CD4-positive, alpha-beta T cell treated with Interleukin-15 for 4 hours (primary cell): Measurements from ENCODE around the gene ADAMTSL1.

Experiments
- DNase-seq: peaks from one replicate; pipeline ENCODE4 v3.0.0-alpha.2; 2020; ENCODE audit warnings: low spot score

ADAMTSL1 gene

DNA sequence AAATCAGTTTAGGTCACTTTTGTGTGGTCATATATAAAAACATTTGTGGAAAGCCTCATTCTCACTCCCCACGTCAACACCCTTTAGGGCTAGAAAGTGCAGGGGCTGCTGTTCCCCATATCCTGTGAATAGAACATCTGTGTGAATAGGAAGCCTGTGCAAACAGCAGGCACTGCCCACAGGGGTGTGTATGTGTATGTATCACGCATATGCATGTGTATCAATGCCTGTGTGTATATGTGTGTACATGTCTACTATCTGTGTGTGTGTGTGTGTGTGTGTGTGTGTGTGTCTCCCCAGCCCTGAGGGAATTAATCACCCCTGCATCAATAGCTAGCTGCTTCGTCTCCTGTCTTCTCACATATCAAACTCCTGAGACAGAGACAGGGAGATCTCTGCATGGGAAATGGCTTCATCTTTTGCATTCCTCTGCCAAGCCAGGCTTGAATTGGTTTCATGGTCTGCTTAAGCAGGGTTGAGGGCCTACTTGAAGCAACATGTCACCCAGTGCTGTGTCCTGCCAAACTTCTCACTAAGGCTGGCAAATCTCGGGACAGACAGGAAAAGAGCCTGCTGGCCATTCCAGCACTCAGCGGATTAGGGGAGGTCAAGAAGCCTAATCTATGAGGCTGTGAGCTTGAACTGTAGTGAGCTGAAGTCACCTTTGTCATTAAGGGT lies 265.8 kb downstream of the ADAMTSL1 start:
- no peak for DNase-seq

DNA sequence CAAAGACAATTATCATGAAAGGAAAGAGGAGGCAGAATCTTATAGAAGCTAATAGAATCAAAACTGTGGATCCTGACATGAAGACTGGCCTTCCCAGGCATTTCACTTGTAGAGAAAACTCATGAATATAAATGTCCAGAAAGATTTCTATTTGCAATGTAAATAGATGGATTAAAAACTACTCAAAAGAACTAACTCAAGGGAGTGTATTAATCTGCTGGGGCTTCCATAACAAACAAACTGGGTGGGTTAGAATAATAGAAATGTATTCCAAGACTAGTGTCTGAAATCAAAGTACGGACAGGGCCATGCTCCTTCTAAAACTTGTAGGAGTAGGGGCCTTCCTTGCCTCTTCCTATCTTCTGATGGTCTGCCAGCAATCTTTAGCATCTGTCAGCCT lies 267.4 kb downstream of the ADAMTSL1 start:
- DNase-seq: no peak

DNA sequence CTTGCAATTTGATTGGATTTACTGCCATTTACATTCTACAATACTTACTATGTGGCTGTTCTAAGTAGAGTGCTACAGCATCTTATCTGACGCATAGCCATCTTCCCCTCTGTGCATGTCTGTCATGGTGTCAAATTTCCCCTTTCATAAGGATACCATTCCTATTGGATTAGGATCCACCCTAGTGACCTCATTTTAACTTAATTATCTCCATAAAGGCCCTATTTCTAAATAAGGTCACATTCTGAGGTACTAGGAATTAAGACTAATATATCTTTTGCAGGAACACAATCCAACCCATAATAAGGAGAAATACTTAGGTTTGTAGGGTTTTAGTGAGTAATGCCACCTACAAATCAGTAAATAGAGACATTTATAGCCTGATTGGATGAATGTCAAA lies 268.0 kb downstream of the ADAMTSL1 start:
- no peak for DNase-seq

DNA sequence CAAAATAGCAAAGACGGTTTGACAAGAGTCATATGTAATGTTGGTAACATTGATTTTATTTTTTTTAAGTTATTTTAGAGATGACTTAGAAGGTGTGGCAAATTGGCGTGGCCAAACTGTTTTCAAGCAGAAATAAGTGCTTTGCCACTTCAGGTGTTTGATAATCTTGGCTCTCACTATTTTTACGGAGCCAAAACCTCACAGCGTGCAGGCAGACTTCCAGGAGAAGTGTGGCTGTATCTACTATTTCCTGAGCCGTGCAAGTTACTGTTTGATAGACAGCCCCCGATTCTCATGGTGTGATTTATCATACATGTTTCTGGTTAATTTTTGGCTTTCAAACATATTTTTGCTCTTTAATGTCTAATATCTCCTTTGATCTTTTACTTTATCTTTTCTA lies 269.5 kb downstream of the ADAMTSL1 start:
- no peak for DNase-seq

DNA sequence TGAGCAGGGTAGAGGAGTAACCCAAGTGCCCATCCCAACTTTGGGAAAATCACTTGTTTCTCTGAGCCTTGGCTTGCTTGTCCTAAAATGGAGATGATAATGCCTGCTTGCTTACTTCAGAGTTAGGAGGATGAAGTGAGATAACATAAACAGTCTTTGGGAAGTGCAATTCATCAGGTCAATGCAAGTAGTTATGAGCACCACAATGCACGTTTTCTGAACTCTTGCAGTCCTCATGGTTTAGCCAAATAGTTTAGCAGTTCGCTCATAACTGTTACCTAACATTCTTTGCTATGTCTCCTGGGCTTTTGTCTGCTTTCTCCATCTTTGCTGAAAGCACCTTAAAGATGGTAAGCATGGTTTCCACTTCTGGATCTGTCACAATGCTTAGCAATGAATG lies 270.0 kb downstream of the ADAMTSL1 start:
- DNase-seq: no peak

DNA sequence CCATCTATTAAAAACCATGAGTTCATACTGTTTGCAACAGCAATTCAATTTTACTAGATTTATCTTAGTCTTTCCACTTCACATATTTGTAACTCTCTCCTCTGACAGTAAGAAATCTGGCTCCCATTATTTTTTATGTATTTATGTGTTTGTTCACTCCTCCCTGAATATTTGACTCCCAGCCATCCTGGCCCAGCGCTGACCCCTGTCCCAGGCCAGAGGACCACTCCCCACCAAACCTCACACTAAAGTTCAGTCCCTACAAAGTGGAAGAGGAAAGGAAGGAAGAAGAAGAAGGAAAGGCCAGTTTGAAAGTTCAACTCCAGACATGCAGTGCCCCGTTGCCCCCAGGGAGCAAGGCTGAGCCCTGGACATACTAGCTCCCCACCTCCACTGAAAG lies 271.8 kb downstream of the ADAMTSL1 start:
- no peak for DNase-seq

DNA sequence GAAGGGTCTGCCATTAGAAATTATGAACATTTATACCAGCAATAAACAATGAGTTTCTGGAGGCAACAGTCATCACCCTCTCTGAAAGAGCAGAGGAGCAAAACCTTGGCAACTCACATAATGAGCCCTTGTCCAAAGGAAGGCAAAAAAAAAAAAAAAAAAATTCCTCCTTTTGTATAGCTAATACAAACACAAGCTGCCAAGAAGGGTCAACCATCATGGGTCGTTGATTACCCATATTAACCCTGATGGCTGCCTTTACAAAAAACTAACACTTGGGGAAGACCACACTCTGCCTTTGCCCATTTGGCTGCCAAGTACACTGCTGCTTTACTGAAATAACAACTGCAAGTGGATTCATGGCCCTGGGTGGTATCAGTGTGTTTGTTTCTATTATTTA lies 272.7 kb downstream of the ADAMTSL1 start:
- DNase-seq: no peak

DNA sequence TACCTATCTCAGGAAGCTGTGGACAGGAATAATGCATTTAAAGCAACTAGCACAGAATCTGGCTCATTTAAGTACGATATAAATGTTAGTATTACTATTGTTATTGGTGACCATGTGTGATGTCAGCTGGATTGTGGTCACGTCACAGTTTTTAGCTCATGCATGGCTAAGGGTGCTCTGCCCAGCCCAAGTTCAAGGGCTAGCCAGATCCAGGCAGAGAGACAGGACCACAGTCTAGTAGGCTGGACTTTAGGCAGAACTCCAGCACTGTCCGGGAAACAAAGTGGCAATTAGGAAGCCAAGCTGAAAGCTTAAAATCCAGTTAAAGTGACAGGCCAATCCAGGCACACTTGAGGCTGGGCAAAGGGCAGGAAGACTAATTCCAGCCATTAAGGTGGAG lies 273.6 kb downstream of the ADAMTSL1 start:
- no peak for DNase-seq

DNA sequence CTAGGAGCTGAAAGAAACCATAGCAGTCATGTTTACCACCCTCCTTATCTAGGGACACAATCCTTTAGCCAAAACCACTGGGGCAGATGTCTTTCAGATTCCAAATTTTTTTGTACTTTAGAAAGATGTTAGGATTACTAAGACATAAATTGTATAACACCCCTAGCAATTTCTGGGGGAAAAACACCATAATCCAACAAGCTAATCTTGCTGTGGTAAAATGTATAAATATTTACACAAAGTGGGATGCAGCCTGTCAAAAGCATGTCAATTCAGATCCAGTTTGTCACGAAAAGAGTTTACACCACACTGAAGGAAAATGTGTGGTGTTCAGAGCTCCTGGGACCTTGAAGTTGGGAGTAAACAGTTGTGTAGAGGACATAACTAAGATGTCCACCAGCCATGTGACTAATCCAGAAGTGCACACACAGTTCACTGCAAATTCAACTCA lies 274.3 kb downstream of the ADAMTSL1 start:
- DNase-seq: no peak

DNA sequence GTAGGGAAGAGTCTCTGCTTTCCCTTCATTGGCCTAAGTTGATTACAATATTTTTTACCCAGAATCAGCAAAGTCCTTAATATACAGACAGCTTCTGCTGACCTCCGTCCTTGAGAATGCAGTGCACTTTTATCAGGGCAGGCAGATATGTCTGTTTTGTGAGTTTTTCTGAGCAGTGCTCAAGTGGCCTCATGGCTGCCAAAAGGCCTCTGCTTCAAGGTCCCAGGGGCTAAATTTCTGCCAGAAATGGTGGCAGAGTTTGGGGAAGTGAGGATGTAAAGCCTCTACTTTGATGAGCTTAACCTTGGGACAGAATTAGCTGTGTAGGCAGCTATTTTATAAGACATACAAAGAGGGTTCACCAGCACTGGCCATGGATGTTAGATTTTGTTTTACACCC lies 275.8 kb downstream of the ADAMTSL1 start:
- no peak for DNase-seq

DNA sequence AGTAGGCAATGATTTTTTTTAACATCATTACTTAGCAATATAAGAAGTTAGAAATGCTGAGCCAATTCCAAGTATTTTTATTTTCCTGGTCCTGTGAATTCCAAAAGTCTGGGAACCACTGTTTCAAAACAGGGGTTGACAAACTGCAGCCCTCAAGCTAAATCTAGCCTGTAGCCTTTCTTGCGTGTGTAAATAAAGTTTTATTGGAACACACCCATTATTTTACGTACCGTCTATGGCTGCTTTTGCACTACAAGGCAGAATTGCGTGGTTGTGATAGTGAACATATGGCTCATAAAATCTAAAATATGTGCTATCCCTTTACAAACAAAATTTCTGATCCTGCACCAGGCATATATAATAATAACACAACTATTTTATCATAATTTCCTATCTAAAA lies 280.0 kb downstream of the ADAMTSL1 start:
- DNase-seq: no peak

DNA sequence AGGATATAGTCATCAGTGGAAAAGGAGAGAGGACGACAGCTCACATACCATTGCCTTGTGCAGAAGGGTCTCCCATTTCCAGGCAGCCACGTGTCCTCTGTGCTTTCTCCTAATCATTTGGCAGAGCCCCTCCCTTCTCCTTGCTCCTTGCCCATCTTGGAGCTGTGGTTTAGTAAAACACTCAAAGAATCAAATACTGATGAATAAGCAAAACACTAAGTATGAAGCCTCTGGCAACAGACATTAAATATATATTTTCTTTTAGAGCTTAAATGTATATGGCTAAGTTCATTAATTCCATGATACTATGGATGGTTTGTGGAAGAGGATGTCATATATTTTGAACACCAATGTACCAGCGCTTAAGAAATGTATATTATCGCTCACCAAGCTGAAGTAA lies 280.6 kb downstream of the ADAMTSL1 start:
- no peak for DNase-seq

DNA sequence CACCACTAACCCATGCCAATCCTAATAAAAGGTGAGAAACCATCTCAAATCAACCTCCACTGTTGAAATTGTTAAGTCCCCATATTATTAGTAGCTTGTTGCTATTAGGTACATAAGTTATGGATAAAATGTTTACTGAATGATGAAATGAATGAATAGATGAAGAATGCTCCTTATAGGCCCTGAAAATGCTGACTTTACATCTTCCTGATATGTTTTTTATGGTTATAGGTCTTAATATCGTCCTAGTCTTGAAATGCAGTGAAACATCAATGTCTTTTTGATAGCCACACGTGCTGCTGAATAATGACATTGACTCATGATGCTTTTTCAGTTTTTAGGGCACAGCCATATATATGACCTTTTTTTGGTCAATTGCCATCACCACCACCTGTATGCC lies 281.3 kb downstream of the ADAMTSL1 start:
- no peak for DNase-seq

DNA sequence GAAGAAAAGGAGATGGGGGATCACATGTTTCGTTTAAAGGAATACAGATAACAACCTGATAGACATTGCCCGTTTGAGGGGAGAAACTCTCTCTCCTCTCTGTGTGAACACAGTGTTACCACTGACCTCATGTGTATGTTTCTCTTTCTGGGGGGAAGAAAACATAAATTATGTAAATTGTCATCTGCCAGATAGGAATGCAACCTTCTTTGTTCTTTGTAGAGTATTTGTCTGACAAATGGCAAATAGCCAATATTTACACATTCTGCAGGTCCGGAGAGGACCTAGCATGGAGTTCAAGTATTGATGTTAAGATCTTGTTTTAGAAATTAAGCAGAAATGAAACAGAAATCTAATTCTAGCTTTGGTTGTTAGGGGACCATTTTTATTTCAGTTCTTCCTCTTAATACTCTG lies 282.8 kb downstream of the ADAMTSL1 start:
- no peak for DNase-seq

DNA sequence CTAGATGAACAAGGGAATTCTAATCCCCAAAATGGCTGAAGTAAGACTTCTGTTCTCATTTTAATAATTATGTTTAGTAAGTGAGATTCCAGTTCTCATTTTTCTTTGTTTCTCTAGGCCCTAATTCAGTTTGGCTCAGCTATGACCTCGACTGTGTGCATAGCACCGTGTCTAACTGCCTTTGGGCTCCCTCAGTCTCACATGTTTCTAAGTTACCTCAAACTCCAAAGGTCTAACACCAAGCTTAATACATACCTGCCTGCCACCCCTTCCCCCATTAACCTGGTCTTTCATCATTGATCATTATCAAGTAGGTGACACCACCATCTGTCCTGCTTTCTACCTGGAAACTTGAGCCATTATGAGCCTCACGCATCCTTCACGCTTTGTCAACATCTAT lies 285.9 kb downstream of the ADAMTSL1 start:
- DNase-seq: no peak

DNA sequence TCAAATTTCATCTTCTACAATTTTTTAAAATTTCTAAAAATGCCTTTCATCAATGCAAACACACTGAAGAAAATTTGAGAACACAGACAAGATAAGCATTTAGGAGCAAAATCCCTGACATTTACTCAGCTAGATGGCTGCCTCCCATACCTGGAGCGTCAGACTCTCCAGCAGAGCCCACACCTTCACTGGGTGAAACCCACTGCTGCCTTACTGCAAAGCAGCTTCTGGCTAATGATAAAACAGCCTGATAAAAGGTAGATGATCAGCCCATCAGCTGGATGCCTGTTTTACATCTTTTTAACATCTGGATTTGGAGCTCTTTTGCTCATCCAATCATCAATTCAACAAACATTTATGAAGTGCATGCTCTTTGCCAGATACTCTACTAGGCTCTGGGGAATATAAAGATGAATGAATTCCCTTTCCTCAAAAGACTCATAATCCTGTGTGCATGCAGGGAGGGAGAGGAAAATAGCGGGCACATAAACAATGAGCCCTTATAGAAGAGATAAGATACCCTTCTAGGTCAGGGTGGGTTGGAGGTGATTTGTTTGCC lies 287.9 kb downstream of the ADAMTSL1 start:
- no peak for DNase-seq

DNA sequence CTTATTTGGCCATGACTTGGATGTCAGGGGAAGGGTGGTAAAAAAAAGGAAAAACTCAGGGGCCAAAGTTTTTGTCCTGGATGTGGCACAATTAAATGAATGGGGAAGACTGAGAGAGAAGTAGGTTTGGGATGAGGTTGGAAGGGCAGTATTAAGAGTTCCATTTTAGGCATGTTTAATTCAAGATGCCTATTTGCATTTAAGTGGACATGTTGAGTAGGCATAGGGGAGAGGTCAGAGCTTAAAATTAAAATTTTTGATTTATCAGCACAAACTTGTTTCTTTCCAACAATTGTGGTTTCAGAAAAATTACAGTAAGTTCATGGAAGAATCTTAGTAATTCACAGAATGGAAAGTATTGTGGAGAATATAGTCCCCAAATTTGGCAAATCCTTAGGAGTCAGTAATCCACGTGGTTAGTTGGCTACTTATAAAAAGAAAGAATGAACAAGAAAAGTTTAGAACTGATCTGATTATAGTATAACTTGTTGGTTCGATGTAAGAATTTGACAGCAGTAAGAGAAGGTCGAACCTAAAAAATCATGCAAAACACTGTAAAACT lies 293.1 kb downstream of the ADAMTSL1 start:
- no peak for DNase-seq

DNA sequence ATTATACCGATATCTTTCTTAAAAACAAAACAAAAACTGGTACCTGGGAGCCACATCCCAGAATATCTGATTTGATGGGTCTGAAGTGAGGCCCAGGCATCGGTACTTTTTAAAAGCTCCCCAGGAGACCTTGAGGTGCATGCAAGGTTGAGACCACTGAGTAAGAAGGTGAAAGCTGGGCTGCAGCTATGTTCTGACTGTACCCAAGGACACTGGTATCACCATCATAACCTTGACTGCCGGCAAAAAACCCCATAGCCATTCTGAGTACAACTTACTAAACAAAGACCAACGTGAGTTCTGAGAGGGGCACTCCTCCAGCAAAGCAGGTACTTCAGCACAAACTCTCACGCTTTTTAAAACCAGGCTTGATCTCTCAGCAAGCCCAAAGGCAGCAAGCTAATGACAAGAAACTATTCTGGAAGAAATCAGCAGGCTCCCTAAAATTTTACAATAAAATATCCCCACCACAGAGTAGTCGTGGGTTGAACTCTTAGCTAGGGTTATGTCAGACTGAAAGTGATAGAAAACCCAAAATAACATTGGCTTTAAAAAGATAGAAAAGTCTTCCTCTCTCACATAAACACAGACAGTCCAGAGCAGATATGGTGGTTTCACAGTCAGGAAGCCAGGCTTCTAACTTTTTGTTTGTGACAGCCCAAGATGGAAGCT lies 295.1 kb downstream of the ADAMTSL1 start:
- no peak for DNase-seq

DNA sequence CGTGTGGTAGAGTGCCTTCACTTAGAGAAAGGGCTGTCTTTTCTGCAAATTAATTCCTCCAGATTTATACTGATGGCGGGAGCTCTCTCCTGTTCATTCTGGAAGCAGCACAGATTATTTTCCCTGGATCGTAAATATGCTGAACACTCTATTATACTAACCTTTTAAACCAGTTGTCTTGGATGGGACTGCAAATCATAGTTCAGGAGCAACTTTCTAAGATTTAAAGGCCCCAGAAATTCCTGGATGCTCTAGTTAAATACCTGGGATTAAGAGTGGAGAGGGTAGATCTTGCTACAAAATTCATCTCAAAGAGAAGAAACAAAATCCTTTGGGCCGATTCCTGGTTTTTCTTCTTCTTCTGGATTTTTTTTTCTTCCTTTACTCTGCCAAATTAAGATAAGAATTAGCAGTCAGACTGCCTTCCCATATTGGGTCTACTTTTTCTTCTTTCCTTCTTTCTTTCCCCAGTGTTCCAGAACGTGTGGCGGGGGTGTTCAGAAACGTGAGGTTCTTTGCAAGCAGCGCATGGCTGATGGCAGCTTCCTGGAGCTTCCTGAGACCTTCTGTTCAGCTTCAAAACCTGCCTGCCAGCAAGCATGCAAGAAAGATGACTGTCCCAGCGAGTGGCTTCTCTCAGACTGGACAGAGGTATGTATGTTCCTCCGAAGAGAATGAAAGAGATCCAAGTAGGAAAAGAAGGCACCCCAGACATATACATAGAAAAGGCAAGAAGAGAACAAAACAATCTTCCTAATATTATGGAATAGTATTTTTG lies 296.4 kb downstream of the ADAMTSL1 start:
- DNase-seq: no peak

DNA sequence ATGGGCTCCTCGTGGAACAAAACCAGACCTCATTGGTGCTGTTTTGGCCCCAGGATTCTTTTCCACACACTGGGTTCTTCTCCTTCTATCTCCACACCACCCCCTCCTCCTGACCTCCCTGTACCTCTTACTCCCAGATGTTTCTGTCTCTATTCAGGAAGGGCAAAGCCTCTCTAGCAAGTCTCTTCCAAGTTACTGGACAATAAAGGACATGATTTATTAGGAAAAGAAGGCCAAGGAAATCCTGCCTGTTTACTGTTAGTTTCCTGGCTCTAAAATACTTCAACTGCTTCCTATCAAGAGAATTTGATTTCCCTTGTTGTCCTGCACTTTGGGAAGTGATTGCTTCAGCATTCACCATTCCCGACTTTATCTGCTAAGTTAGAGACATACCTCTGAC lies 297.1 kb downstream of the ADAMTSL1 start:
- DNase-seq: no peak

DNA sequence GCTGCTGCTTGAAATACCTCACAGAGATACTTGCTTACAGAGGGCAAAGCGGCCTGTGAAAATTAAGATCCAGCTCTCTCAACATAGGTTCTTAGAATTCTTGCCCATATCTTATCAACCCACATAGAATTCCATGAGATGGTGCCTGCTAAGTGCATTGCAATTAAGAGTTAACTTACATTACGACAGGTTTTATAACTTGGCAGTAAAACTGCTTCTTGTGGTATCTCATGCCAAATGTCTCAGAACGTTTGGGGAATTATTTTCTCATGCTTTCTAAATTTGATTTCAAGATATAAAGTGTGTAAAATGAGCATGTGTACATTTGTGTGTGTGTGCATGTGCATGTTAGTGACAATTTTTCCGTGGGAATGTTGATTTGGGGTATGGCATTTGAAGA lies 297.8 kb downstream of the ADAMTSL1 start:
- no peak for DNase-seq

DNA sequence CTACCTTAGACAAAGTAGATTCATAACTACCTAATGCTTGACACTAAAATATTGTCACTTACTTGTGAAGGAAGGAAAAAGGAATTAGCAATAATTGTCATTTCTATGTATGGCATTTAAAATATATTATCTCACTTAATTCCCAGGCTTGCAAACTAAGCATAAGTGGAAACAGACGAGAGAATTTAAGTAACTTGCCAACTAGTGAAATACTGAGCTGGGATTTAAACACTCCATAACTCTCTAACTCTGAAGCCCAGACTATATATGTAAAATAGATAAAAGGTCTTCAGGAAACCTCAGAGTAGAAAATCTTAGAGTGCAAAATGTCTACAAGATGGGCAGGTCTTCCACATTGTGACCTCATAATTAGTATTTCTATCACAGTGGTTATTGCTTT lies 301.3 kb downstream of the ADAMTSL1 start:
- no peak for DNase-seq

DNA sequence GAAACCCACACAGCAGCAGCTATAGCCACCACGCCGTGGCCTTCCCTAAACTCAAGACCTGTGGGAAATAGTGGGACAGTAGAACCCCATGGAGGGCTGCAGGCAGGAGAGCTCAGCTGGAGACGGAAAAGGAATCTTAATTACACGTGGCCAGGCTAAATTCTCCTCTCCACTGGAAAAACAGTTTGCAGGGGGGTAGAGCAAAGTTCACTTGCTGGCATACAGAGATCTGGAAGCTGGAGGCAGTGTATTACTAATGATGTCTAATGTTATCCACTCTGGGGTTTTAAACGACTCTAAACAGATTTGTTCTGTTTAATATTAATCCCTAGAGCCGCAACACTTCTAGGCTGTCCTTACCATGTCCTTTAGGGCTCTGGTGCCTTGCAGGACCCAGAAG lies 302.0 kb downstream of the ADAMTSL1 start:
- DNase-seq: no peak
